SU-DHL-6 (cell line): Measurements from ENCODE around the gene SRSF8.

Experiments
- EZH2phosphoT487 ChIP-seq: fragments of 200-600 bp; sonication (generic), shearing (Covaris generic); conservative IDR thresholded peaks from 2 replicates; pipeline ENCODE4 v1.6.1; 2018; ENCODE audit warnings: mild to moderate bottlenecking, antibody characterized with exemption, low read length, moderate library complexity, mixed read lengths
- TF ChIP-seq, protein P1 (sequence below): fragments of 200-600 bp; sonication (generic); IDR thresholded peaks from one replicate; pipeline ENCODE4 v1.5.1; 2017; ENCODE audit warnings: antibody characterized with exemption, mild to moderate bottlenecking, low read length, moderate library complexity; ENCODE audit not compliant: insufficient read depth, poor library complexity, severe bottlenecking

- TF ChIP-seq, protein P1, sequence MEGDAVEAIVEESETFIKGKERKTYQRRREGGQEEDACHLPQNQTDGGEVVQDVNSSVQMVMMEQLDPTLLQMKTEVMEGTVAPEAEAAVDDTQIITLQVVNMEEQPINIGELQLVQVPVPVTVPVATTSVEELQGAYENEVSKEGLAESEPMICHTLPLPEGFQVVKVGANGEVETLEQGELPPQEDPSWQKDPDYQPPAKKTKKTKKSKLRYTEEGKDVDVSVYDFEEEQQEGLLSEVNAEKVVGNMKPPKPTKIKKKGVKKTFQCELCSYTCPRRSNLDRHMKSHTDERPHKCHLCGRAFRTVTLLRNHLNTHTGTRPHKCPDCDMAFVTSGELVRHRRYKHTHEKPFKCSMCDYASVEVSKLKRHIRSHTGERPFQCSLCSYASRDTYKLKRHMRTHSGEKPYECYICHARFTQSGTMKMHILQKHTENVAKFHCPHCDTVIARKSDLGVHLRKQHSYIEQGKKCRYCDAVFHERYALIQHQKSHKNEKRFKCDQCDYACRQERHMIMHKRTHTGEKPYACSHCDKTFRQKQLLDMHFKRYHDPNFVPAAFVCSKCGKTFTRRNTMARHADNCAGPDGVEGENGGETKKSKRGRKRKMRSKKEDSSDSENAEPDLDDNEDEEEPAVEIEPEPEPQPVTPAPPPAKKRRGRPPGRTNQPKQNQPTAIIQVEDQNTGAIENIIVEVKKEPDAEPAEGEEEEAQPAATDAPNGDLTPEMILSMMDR = no peak
- no peak for TF ChIP-seq EZH2phosphoT487
Observed at GRCh38 chr11:95085117-95085816, 18.5 kb downstream of the SRSF8 start.
